SW 1271 (cell line): ENCODE results near the gene PNMA6F.

Source experiments
- DNase-seq, 2 experiments: peaks; one replicate each; lab custom pipeline; 2025; lab: John Stamatoyannopoulos, UW

PNMA6F gene

GRCh38 chrX:153321381-153322124, at the start of gene PNMA6F:
Gene PNMA6F, minus strand, starts transcription at chrX:153321767. Its CDS starts 1,093 bp downstream, at chrX:153320674.
- no peak for DNase-seq

- DNase-seq, result no peak
Observed at GRCh38 chrX:153371256-153371655, 49.7 kb upstream of the PNMA6F start.

- no peak for DNase-seq
Observed at GRCh38 chrX:153370293-153371055, 48.9 kb upstream of the PNMA6F start.

- no peak for DNase-seq
Observed at GRCh38 chrX:153366878-153367538, 45.4 kb upstream of the PNMA6F start.

- DNase-seq, result no peak
Observed at GRCh38 chrX:153366119-153366518, 44.6 kb upstream of the PNMA6F start.

GRCh38 chrX:153365670-153366069, 44.1 kb upstream of the PNMA6F start:
- DNase-seq, result no peak

GRCh38 chrX:153361781-153362397, 40.3 kb upstream of the PNMA6F start:
- DNase-seq, result no peak

GRCh38 chrX:153357877-153358276, 36.3 kb upstream of the PNMA6F start:
- DNase-seq, result no peak

GRCh38 chrX:153353416-153353815, 31.8 kb upstream of the PNMA6F start:
- DNase-seq, result no peak

- no peak for DNase-seq
Observed at GRCh38 chrX:153352858-153353257, 31.3 kb upstream of the PNMA6F start.

GRCh38 chrX:153351981-153352380, 30.4 kb upstream of the PNMA6F start:
- no peak for DNase-seq

GRCh38 chrX:153349952-153350351, 28.4 kb upstream of the PNMA6F start:
- no peak for DNase-seq

- DNase-seq, result no peak
Observed at GRCh38 chrX:153348421-153348820, 26.9 kb upstream of the PNMA6F start.

GRCh38 chrX:153347530-153347929, 26.0 kb upstream of the PNMA6F start:
- no peak for DNase-seq

GRCh38 chrX:153343674-153344073, 22.1 kb upstream of the PNMA6F start:
- DNase-seq, result no peak

GRCh38 chrX:153342762-153343558, 21.4 kb upstream of the PNMA6F start:
- DNase-seq, result no peak

GRCh38 chrX:153340111-153340510, 18.5 kb upstream of the PNMA6F start:
- DNase-seq, result no peak

GRCh38 chrX:153339662-153340061, 18.1 kb upstream of the PNMA6F start:
- no peak for DNase-seq

GRCh38 chrX:153338836-153339235, 17.3 kb upstream of the PNMA6F start:
- no peak for DNase-seq

- no peak for DNase-seq
Observed at GRCh38 chrX:153336988-153337387, 15.4 kb upstream of the PNMA6F start.

- no peak for DNase-seq
Observed at GRCh38 chrX:153336121-153336894, 14.7 kb upstream of the PNMA6F start.
